GM08714 (cell line): ENCODE results near the gene FMR1NB.

Source experiments
- H3K4me3 ChIP-seq: fragments of 200-500 bp; sonication (Bioruptor generic); 2 replicates; pipeline ENCODE4 v1.5.1; 2014; ENCODE audit warnings: mild to moderate bottlenecking, low read length, inconsistent platforms
- ZNF274 ChIP-seq: IDR thresholded peaks from 2 replicates; pipeline ENCODE4 v1.6.1; 2012; ENCODE audit warnings: mild to moderate bottlenecking, low read depth, low read length

FMR1NB gene, protein sequence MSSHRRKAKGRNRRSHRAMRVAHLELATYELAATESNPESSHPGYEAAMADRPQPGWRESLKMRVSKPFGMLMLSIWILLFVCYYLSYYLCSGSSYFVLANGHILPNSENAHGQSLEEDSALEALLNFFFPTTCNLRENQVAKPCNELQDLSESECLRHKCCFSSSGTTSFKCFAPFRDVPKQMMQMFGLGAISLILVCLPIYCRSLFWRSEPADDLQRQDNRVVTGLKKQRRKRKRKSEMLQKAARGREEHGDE

DNA sequence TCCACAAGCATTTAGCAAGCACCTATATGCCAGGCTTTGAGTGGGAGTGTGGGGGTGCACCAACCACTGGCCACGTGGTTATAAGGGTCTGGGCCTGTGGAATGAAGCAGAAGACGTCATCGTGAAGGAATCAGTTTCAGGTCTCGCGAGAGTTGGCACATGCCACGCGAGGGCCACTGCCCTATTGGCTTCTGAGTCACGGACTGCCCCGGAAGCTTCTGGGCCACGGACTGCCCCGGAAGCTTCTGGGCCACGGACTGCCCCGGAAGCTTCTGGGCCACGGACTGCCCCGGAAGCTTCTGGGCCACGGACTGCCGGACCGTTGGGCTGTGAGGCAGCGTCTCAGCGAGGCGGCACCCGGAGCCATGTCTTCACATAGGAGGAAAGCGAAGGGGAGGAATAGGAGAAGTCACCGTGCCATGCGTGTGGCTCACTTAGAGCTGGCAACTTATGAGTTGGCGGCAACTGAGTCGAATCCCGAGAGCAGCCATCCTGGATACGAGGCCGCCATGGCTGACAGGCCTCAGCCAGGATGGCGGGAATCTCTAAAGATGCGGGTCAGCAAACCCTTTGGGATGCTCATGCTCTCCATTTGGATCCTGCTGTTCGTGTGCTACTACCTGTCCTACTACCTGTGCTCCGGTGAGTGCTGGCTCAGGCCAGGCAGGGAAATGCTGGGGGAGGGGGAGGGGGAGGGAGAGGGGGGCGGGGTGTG, at the start of gene FMR1NB:
FMR1NB (plus strand) TSS at position 300 of the 715 bp plus-strand sequence; CDS start at position 366, 66 bp downstream.
- no peak within 1 kb of the TSS for H3K4me3 ChIP-seq
- no peak for TF ChIP-seq ZNF274

DNA sequence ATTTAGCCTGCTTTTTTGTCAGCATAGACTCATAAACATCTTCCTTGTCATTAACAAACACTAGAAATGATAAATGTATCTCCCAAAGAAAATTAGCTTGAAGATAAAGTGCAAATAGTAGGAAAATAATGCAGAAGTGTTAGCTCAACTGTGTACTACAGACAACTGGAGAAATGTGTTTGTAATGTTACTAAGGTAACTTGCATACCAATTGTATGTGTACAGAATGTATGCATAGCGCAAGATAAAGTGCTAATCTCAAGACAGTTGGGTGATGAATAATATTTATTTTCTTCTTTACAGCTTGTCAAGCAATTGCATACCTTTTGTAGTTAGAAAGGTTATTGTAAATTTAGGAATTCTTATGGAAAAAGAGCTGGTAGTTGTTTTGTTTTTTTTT, 47.3 kb upstream of the FMR1NB start:
- H3K4me3 ChIP-seq: no peak overlapping the region
- TF ChIP-seq ZNF274: no peak

DNA sequence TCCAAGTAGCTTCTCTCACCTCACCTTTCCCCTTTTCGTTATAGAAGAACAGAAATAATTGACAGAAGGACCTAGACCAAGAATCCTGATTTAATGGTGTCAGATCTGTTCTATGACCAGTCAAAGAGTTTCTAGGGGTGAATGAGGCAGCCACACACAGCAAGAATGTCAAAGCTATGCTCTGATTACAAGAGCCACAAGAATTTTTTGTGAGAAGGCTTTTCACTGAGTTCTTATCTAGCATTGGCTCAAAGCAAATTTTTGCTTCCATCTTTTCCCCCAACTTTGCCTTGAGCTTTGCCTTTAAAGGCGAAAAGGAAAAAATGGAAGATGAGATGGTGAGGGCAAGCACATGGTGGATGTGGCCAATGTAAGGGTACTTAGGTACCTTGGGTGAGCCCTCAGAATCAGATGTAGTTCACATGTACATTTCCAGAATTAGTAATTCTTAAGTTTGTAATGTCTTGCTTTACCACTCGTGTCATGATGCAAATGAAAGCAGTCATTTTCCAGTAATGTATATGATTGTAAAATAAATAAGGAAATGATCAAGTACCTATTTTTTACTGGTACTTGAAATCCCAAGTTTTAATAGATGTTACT, 45.9 kb upstream of the FMR1NB start:
- TF ChIP-seq ZNF274: no peak
- H3K4me3 ChIP-seq: no peak overlapping the region

DNA sequence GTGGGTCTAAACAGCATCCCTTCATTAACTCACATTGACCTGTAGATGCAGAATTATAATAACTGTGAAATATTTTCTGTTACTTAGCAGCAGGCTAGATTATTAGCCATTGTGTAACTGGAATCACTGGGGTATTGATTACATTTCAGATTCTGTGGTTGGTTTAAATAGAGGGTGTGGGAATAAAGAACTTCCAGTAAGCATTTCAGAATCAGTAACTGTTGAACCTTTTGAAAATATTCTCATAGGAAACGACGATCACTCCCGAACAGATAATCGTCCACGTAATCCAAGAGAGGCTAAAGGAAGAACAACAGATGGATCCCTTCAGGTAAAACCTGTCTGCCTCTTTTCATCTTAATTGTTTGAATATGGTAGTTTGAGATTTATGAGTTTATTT, 35.9 kb upstream of the FMR1NB start:
- no peak for TF ChIP-seq ZNF274
- H3K4me3 ChIP-seq: no peak overlapping the region

DNA sequence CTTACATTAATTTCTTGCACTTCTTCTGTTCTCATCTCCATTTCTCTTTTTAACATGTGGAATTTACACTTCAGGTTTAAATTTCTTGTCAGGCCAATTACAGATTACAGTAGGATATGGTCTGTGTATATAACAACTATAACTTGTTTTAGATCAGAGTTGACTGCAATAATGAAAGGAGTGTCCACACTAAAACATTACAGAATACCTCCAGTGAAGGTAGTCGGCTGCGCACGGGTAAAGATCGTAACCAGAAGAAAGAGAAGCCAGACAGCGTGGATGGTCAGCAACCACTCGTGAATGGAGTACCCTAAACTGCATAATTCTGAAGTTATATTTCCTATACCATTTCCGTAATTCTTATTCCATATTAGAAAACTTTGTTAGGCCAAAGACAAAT, 32.6 kb upstream of the FMR1NB start:
- no peak overlapping the region for H3K4me3 ChIP-seq
- TF ChIP-seq ZNF274: no peak

DNA sequence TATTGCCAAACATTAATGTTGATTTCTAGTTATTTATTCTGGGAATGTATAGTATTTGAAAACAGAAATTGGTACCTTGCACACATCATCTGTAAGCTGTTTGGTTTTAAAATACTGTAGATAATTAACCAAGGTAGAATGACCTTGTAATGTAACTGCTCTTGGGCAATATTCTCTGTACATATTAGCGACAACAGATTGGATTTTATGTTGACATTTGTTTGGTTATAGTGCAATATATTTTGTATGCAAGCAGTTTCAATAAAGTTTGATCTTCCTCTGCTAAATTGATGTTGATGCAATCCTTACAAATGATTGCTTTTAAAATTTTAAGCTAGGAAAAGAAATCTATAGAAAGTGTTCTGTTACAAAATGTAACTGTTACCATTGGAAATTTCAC, 30.8 kb upstream of the FMR1NB start:
- no peak overlapping the region for H3K4me3 ChIP-seq
- no peak for TF ChIP-seq ZNF274

DNA sequence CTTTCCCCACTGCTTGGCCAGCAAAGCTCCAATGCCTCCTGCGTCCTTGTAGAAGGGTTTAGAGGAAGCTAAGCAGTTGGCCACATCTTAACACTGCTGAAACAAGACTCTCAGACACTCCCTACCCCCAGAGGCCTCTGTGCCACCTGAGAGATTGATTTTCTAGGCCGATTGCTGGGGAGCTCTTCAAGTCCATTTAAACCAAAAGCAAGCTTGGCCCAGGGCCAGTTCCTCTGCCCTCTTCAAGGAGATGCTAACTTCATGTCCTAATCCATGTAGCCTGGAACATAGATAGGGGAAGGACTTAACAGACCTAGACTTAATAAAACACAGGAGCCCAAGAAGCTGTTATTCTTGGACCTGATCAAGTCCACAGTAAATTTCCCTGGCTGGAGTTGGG, 27.2 kb upstream of the FMR1NB start:
- TF ChIP-seq ZNF274: no peak
- H3K4me3 ChIP-seq: no peak overlapping the region

DNA sequence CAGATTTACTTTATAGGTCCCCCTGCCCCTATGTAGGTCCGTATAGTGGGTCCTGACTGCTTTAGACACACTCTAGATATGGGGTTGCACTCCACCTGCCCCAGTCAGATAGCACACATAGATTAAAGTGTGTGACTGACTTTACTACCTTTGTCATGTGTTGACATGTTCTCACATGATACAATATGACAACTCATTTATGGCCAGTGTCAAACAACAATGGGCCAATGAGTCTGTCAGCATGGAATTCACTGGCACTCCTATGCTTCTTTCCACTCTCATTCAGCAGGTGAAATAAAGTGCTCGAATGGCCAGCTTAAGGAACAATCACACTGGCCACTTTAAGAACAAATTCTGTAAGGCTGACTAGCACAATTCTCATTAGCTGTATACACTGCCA, 23.8 kb upstream of the FMR1NB start:
- H3K4me3 ChIP-seq: no peak overlapping the region
- TF ChIP-seq ZNF274: no peak

DNA sequence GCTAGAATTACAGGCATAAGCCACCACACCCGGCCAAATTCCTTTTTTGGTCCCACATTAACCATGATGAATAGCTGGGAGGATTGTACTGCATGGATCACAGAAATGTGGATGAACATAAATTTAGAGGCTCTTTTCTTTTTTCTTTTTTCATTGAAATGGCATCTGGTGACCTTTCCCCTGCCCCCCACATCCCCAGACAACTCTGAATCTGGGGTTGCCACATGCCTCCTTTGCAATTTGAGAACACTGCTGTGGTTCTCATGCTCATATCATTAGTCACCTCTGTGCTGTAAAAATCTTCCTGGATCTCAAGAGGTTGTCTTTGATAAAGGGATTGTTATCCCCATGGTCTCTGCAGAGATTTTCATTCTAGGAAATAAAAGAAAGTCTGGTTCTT, 22.8 kb upstream of the FMR1NB start:
- TF ChIP-seq ZNF274: no peak
- H3K4me3 ChIP-seq: no peak overlapping the region

DNA sequence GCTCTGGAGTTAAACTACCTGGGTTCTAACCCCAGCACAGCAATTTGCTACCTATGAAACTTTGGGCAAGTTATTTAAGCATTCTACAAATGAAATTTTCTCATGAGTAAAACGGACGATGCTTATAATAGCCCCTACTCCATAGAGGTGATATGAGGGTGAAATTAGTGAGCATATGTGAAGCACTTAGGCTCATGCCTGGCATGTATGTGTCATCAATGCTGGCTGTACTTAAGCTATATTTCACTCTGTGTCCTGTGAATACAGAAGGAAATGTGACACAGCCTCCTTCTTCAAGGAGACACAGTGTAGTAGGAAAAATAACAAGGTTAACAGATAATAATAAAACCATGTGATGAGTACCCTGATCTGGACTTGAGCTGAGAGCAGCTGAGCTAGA, 20.4 kb upstream of the FMR1NB start:
- no peak overlapping the region for H3K4me3 ChIP-seq
- no peak for TF ChIP-seq ZNF274

DNA sequence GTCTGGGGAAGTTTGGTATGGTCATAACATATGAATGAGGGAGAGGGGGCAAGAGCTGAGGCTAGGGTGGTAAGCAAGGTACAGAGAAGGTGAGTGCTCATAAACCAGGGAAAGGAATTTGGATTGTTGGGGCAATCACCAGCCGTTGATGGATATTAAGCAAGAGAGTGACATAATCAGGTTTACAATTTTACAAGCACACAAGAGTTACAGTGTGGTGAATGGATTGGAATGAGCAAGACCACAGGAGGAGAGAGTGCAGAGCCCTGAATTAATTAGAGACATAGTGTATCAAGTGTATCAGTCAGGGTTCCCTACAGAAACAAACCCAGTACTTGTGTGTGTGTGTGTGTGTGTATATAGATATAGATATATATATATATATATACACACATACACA, 18.7 kb upstream of the FMR1NB start:
- no peak for TF ChIP-seq ZNF274
- H3K4me3 ChIP-seq: no peak overlapping the region

DNA sequence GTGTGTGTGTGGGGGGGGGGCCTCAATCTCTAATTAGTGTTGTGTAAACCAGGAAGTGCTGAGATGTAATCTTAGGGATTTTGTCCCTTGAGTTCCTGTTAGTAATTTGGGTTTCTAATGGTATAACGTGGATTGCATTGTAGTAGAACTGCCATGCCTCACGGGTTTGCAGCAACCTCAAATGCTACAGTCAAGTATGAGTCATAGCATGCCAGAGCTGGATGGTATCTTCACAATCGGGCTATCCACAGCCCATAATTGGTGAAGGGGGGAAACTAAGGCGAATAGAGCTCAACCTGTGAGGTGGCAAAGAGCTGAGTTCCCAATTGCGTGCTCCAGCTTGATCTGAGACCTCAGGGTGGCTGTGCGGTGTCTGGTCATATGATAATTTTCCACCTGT, 2.2 kb upstream of the FMR1NB start:
- no peak for TF ChIP-seq ZNF274
- H3K4me3 ChIP-seq: no peak overlapping the region

DNA sequence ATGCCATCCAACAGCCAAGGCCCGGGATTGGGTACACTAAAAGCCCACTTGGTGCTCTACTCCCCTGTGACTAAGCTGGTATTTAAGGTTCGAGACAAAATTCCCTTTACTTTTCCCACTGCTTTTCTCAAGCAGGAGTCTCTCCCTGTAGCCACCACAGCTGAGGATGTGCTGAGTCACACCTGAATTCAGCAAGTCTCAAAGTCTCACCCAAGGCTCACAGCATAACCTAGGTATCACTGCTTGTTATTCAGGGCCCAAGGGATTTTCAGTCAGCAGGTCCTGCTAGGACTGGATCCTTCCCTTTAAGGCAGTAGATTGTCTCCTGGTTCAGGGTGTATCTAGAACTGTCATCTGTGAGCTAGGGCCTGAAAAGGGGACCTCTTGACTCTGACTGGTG, 39.2 kb downstream of the FMR1NB start:
- TF ChIP-seq ZNF274: no peak
- H3K4me3 ChIP-seq: no peak overlapping the region

DNA sequence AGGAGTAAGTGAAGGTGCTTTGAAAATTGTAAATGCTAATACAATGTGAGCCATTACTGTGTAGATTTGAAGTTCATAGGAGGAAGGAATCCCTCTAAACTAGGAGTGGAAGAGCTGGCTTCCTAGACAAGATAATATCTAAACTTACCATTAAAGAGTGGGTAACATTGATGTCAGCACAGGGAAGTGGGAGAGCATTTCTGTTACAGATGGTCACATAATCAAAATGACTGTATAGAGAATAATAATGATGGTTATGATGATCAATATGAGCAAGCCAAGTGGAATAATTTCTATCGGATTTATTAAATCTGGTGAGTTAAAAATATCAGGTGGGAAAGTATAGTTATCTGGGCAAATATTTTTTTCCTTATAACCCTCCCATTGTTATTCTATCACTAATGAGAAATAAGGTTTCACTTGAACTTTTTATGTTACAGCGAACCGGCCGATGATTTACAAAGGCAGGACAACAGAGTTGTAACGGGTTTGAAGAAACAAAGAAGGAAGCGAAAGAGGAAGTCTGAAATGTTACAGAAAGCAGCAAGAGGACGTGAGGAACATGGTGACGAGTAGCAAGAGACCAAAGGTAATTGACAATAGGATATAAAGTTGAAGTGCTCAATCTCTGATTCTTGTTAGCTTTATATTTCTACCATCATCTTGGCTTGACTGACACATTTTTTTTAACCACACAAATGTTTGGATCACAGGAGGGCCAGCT, 43.5 kb downstream of the FMR1NB start:
- no peak overlapping the region for H3K4me3 ChIP-seq
- no peak for TF ChIP-seq ZNF274

DNA sequence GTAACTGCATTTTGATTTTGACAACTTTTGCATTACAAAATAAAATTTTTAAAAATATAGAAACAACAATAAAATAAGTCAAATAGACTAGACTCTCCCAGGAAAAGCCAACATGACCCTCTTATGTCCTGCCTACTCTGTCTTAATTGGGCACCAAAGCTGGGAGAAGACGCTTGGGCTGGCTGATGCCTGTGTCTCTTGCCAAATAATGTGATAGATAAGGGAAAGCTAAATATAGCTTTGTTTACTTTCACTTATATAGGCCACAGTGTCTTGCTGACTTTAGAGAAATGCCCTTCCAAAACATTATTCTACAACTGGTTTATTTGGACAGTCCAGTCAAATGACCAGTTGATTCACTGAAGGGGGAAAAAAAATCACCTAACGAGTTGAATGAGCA, 54.2 kb downstream of the FMR1NB start:
- no peak for TF ChIP-seq ZNF274
- H3K4me3 ChIP-seq: no peak overlapping the region
